Measurements from ENCODE around the gene AKR1C8.
"Not testable (repeated sequence)": the region's sequence is repeated elsewhere in the genome, so short reads cannot be mapped to it uniquely, and the experiment has no call there.

Gene AKR1C8

DNA sequence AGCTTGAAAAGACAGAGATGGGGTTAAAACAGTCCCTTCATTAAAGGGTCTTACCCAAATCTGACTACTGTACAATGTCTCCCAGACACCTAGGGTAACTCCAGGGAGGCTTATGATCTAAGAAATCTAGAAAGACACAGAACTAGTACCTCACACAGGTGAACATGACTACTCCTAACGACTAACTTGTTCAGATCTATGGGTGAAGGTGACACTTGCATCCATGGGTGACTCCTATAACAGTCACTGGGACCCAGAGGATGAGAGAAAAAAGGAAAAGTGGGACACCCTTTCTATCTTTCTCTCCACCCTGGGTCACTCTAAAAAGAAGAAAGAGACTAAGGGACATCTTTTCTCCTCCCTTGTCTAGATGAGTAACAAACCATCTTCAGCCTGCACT lies 19.2 kb downstream of the AKR1C8 start:
- no peak for DNase-seq

DNA sequence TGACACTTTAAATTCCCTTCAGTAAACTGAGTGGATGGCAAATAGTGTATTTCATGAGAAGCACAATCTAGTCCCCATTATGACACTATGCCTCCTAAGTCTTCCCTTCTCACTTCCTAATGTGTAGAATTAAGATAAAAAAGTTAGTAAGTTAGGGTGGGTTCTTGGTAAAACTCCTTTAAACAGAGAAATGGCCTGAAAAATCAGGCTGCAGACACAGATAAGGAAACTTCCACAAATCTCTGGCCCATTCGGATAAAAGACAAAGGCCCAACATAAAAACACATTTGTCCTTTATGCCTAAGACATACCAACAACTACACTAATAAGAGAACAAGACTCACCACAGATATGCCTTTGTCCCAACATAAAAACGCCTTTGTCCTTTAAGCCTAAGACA lies 21.5 kb downstream of the AKR1C8 start:
- no peak for DNase-seq

DNA sequence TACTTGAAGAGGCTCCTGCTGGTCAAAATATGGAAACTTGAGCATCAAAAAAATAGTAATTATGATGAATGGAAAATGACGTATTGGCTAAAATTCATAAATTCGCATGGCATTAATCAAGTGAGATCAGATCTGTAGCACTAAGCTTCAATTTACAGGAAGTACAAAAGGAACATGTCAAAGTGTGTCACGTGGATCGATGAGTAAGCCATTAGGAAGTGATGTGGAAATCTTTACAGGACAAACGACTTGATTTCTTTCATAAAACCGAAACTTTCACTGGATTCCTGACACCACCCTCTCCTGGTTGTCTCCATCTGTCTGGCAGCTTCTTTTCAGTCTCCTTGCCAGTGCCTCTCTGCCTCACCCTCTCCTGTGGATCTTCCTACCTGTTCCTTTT lies 25.8 kb downstream of the AKR1C8 start:
- DNase-seq: no peak

DNA sequence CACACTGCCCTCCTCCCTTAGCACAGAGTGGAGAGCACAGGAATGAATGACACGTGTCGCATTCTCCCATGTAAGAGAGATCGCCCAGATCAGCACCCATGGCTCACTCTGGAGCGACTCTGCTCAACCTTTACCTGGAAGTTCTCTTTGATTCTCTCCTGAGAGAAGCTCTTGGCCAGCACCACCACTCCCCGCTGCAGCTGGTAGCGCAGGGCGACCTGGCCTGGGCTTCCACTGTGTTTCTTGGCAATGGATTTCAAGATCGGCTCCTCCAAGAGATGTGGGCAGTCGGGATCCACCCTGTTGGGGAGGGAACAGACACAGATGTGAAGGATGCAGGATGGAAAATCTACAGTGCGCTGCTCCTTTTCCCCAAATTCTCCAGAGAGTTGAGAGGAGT lies 27.4 kb downstream of the AKR1C8 start:
- DNase-seq: no peak

DNA sequence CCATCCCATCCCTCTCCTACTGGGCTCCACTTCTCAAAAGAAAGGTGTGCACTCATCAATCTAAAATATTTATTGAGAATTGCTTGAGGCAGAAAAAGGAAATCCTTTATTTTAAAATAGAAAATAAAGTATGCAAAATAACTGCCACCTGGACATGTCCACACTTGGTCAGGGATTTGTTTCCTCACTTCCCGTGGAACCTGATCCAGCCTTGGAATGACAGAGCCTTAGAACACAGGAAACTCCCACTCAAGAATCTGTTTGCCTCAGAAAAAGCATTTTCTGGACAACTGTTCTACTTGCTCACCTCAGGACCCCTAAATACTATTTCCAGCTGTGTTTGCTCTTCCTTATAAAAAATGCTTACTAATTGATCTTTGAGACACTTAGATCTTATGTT lies 29.0 kb downstream of the AKR1C8 start:
- no peak for DNase-seq

- DNase-seq: no peak
Measured at GRCh38 chr10:5151076-5151475, 33.9 kb downstream of the AKR1C8 start.

GRCh38 chr10:5148678-5149032 lies 36.3 kb downstream of the AKR1C8 start:
- no peak for DNase-seq

DNA sequence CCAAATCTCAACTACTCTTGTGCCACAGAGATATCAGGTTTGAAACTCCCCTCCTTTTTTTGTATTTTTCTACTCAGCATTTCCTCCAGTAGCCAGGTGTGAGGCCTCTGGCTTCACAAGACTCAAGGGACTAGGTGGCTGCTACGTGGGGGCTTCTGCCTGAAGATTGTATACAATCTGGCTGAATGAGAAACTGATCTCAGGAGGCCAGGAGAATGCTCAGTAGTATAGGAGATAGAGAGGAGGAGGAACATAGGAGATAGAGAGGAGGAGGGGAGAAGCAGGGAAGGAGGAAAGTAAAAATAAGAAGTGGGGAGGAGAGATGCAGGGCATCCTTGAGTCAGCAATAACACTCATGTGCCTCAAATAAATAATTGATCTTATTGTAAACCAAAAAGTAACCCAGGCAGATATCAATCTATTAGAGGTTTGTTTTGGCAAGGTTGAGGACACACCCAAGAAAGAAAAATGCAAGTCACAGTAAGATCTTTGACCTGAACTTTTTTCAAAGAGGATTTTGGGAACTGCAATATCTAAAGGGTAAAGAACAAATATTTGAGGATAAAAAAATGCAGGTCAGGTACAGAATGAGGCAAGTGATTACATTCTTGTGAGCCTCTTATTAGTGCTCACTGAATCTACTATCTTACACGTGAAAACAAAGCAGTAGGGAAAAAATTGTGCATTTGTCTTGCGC lies 36.8 kb downstream of the AKR1C8 start:
- DNase-seq: no peak

DNA sequence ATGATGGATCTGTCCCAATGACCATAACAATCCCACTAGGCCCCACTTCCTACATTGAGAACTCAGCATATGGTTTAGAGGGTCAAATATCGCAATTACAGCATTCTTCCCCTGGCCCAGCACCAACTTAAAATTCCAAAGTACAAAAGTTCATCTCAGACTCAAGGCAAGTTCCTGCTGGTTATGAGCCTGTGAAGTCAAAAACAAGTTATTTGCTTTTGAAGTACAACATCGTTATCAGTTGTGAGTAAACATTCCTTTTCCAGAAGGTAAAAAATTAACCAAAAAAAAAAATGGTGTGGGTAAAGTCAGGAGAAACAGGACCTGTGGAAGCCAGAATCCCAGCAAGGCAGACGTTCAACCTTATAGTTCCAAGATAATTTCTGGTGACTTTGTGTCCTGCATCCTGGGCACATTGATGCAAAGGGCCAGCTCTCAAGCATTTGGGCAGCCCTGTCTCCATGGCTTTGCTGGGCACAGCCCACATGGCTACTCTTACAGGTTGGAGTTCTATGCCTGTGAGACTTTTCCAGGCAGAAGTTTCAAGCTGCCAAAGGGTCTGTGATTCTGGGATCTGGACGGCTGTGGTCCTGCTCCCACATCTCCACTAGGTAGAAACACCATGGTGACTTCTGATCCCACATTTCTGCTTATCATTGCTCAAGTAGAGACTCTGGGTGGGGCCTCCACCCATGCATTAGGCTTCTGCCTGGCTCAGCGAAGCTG lies 37.5 kb downstream of the AKR1C8 start:
- no peak for DNase-seq

- no peak for DNase-seq
Measured at GRCh38 chr10:5146920-5147254, 38.1 kb downstream of the AKR1C8 start.

DNA sequence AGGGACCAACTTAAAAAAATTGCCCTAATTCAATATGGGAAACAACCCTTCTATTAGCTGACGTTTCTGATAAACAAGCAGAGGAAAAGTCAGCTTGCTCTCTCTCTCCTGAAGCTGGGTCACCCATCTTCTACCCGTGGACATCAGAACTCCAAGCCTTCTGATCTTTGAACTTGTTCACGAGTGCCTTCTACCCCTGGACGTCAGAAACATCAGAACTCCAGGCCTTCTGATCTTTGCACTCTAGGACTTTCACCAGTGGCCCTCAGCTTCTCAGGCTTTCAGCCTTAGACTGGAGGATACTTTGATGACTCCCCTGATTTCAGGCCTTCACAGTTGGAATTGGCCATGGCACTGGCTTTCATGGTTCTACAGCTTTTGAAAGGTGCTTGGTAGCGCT lies 41.8 kb downstream of the AKR1C8 start:
- no peak for DNase-seq

- no peak for DNase-seq
Measured at GRCh38 chr10:5142199-5142598, 42.8 kb downstream of the AKR1C8 start.

DNA sequence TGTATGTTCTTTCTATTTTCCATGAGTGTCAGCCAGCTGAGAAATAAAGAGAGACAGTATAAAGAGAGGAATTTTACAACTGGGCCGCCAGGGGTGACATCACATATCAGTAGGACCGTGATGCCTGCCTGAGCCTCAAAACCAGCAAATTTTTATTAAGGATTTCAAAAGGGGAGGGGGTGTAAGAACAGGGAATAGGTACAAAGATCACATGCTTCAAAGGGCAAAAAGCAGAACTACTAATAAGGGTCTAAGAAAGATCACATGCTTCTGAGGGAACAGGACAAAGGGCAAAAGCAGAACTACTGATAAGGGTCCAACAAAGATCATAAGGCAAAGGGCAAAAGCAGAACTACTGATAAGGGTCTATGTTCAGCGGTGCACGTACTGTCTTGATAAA lies 47.3 kb downstream of the AKR1C8 start:
- not testable (repeated sequence) for DNase-seq

- no peak for DNase-seq
Measured at GRCh38 chr10:5136468-5137087, 48.4 kb downstream of the AKR1C8 start.

GRCh38 chr10:5135581-5135980 lies 49.4 kb downstream of the AKR1C8 start:
- no peak for DNase-seq

DNA sequence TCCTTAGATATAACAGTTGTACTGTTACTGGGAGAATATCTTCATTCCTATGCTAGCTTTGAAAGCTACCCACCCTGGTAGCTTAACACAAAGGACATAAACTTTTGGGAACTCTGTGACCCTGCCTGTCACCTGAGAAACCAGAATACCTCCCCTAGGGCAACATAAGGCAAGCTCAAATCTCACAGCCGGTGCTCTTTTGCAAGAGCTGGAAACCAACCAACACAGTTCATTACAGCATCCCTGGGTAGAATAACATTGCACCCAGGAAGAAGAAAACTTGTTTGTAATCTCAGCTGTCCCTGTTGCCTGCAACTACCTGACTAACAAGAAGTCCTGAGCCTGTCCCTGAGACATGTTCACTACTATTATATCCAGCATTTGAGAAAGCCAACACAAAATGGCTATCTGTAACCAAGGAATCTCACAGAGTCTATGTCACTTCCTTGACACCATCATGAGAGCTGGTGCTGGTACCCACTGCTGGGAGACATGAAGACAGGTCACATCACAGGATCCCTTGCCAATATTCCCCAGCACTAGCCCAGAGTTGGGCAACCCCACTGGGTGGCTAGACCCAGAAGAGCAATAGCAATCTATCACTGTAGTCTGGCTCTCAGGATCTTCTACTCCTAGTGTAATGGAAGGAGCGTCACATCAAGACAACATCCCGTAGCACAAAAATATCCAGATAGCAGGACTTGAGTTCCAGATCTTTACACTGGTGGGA lies 59.5 kb downstream of the AKR1C8 start:
- DNase-seq: no peak

- no peak for DNase-seq
Measured at GRCh38 chr10:5123886-5124285, 61.1 kb downstream of the AKR1C8 start.

GRCh38 chr10:5119997-5120396 lies 65.0 kb downstream of the AKR1C8 start:
- not testable (repeated sequence) for DNase-seq

DNA sequence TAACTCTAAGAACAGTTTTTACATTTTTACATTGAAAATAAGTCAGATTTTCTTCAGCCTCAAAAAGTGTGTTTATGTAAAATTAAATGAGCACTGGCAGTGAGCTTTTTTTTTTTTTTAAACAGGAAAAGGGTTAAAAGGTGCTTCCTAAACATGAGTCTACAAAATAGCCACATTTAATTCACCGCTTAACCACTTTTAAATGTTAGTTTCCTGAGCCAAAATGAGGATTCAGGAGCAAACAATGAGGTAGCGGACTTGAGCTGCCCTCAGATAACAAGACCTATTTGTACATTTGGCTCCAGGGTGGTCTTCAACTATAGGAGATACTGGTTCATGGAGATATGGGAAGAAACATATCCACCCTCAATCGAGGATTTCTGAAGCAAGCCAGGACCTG lies 67.9 kb downstream of the AKR1C8 start:
- DNase-seq: no peak

GRCh38 chr10:5116621-5117020 lies 68.3 kb downstream of the AKR1C8 start:
- no peak for DNase-seq

GRCh38 chr10:5109861-5110260 lies 75.1 kb downstream of the AKR1C8 start:
- not testable (repeated sequence) for DNase-seq

- DNase-seq: no peak
Measured at GRCh38 chr10:5108658-5109416, 76.1 kb downstream of the AKR1C8 start.

Data from stimulated activated naive CD4-positive, alpha-beta T cell treated with Interleukin-2 at 50 U/mL for 16 hours (primary cell).